K562 treated with DMSO at 1 percent for 48 hours (cell line): ENCODE results near the gene DNAJC15. TPM values are rescaled to one million over a fixed set of nuclear protein-coding genes. Genes with fewer than 3 reads are reported as not detected.

ENCODE experiments used
- total RNA-seq: library from RNA; unstranded; fragments of 300-600 nt; gene quantifications from 2 replicates; pipeline ENCODE4 v1.2.3, GENCODE V29; 2022; ENCODE audit warnings: low replicate concordance; ENCODE audit errors: extremely low read depth

Gene DNAJC15
- not detected in 2 replicates for total RNA-seq

DNA sequence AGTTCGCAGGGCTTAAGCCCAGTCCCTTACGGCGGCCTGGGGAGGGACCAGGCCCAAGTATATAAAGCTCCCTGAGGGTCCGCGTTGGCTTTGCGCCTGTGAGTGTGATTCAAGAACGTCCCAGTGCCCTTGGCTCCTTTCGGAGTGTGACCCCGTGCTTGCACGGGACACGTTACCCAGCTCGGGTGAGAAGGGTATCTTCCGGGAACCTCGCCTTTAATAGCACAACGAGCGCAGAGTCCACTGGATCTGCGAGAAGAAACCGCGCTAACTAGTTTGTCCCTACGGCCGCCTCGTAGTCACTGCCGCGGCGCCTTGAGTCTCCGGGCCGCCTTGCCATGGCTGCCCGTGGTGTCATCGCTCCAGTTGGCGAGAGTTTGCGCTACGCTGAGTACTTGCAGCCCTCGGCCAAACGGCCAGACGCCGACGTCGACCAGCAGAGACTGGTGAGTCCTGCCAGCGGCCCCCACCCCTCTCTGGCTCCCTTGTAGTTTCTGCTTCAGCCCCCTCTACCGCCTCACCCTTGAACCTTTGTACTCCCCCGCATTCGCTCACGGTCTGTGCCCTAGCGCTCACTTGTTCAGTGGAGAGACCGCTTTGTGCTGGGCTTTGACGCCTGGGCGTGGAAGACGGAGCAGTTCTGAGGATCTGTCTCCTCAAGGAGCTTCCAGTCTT lies at the start of gene DNAJC15:
Gene DNAJC15 (plus strand): TSS at position 298 of the 675 bp plus-strand sequence. CDS start 41 bp downstream, at position 339.

DNA sequence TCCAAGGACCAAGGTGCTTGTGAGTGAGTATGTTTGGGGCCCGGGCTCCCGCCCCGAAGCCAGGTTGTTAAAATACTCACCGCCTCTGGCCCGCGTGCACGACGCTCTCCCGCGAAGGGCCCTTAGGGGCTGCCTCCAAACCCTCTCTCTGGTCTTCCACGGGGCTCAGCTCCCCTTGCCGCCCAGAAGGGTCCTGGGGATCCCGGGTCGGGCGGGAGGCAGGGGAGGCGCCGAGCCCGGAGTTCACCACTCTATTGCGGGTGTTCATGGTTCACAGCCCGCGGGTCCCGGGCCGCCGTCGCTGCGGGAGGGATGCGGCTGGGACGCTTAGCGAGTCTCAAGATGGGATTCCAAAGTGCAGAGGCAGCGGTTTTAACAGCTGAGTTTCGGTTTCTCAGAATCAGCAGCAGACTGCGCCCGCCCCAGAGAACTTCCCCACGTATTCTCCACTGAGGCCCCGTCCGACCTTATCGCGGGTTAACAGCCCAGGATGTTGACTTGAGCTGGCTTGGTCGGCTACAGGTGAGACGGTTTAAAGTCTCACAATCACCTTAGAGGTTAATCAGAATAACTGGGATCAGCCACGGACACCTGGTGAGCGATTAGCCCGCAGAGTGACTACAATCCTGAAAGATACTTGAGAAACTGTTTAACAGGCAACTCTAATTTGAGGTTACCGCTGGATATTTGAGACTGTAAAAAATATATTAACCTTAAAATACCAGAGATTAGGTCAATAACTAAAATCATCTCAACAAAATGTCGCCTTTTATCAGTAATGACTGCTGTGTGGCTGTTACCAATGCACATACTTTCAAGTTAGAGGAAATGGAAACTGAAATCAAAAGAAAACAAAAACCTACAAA lies 31.3 kb upstream of the DNAJC15 start, which contains the start of gene EPSTI1:
Gene EPSTI1 (minus strand): TSS at position 344 of the 866 bp plus-strand sequence. CDS start 76 bp downstream, at position 268.

Other genes starting within 250 kb of the DNAJC15 start
- gene FAM216B, start 242.0 kb upstream of the DNAJC15 start, total RNA-seq = not detected in 2 replicates
- gene EPSTI1, start 31.3 kb upstream of the DNAJC15 start, total RNA-seq = not detected in 2 replicates